ENCODE measurements around the gene ABHD17C.

The ABHD17C gene

DNA sequence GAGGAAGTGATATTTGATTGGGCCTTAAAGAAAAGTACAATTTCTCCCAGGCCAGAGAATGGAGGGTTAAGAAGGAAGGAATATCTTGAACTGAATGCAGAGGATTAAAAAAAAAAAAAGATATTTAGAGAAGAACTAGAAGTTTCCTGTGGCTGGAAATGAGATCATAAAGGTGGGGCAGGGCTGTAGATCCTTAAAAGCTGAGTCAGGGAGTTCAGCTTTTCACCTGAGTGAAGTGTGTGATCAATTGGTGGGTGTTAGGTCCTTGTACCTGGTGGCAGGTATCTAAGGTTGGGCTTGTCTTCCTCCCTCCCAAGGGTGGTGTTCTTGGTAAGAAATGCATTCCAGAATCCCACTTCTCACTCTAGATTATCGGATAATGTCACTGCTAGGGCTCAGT is 95.9 kb downstream of the ABHD17C start:
- Histone ChIP-seq H2BK5ac (ENCODE audit: low read depth, low read length, poor library complexity) (no peak overlapping the region), H3K9ac (ENCODE audit: low read length) (no peak overlapping the region), H3K4me1 (ENCODE audit: control insufficient read depth in 1 of 2, insufficient read depth in 2 of 2, low read length in 2 of 2) (peaks cover 3 to 5% of the 10 kb centered on the region in 2 experiments), H2BK12ac (ENCODE audit: low read length) (no peak overlapping the region), H3K27me3 (ENCODE audit: insufficient read depth, low read length) (no peaks in the 10 kb centered on the region), H2BK120ac (ENCODE audit: insufficient read depth, low read length, poor library complexity) (no peak overlapping the region), H3K4me2 (ENCODE audit: low read length) (no peak overlapping the region), H2AK5ac (ENCODE audit: low read length) (no peak overlapping the region), H3K18ac (ENCODE audit: low read length) (no peak overlapping the region), H3K9me3 (ENCODE audit: insufficient read depth, low read depth, low read length) (no peaks in the 10 kb centered on the region), H3K4ac (ENCODE audit: low read depth, low read length) (no peak overlapping the region), H3K79me2 (ENCODE audit: control insufficient read depth, insufficient read depth, low read length, poor library complexity) (no peaks in the 10 kb centered on the region), H4K8ac (ENCODE audit: low read depth, low read length) (no peak overlapping the region), H4K91ac (ENCODE audit: low read depth, low read length) (no peak overlapping the region), H3K14ac (ENCODE audit: low read length) (no peak overlapping the region), H4K12ac (ENCODE audit: low read depth, low read length) (no peak overlapping the region), H2AFZ (ENCODE audit: insufficient read depth, low read length, poor library complexity) (no peak overlapping the region), H3K23ac (ENCODE audit: low read length) (no peak overlapping the region), H3K4me3 (ENCODE audit: low read depth, low read length) (no peak overlapping the region), H3K36me3 (ENCODE audit: control insufficient read depth in 1 of 2, insufficient read depth in 2 of 2, low read length in 2 of 2) (peaks cover 0 to 3% of the 10 kb centered on the region in 2 experiments), H3K79me1 (ENCODE audit: low read length) (no peaks in the 10 kb centered on the region), H3K27ac (ENCODE audit: low read depth, low read length) (no peak overlapping the region)
- WGBS (ENCODE audit: extremely low coverage, insufficient coverage, insufficient read length): no CpG with 5 or more reads among the region's 1 CpG
- DNase-seq: no peak

DNA sequence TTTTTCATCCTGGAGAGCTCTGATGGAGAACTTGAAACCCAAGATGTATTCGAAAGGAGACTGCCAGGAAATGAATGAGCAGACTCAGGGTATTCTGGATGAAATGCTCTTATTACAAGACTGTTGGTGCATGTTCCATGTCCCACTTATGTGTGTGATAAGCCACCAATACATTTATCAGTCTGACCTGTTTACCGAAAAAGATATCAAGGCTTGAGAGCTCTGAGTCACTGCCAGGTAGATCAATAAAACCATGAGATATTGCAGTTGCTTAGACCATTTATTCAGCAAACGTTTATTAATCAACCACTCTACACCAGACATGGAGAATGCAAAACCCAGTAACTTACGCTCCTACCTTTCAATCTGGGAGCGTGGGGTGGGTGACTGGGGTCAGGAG is 101.3 kb downstream of the ABHD17C start:
- Histone ChIP-seq H3K27me3 (ENCODE audit: insufficient read depth, low read length) (no peaks in the 10 kb centered on the region), H2BK120ac (ENCODE audit: insufficient read depth, low read length, poor library complexity) (no peak overlapping the region), H4K12ac (ENCODE audit: low read depth, low read length) (no peak overlapping the region), H3K4ac (ENCODE audit: low read depth, low read length) (no peak overlapping the region), H3K4me3 (ENCODE audit: low read depth, low read length) (no peak overlapping the region), H2AK5ac (ENCODE audit: low read length) (no peak overlapping the region), H3K79me2 (ENCODE audit: control insufficient read depth, insufficient read depth, low read length, poor library complexity) (no peaks in the 10 kb centered on the region), H3K36me3 (ENCODE audit: control insufficient read depth in 1 of 2, insufficient read depth in 2 of 2, low read length in 2 of 2) (peaks cover 0 to 3% of the 10 kb centered on the region in 2 experiments), H3K9me3 (ENCODE audit: insufficient read depth, low read depth, low read length) (peaks cover 4% of the 10 kb centered on the region), H3K27ac (ENCODE audit: low read depth, low read length) (no peak overlapping the region), H2BK12ac (ENCODE audit: low read length) (no peak overlapping the region), H4K91ac (ENCODE audit: low read depth, low read length) (no peak overlapping the region), H3K4me2 (ENCODE audit: low read length) (no peak overlapping the region), H4K8ac (ENCODE audit: low read depth, low read length) (no peak overlapping the region), H3K9ac (ENCODE audit: low read length) (no peak overlapping the region), H3K18ac (ENCODE audit: low read length) (no peak overlapping the region), H2AFZ (ENCODE audit: insufficient read depth, low read length, poor library complexity) (no peak overlapping the region), H3K4me1 (ENCODE audit: control insufficient read depth in 1 of 2, insufficient read depth in 2 of 2, low read length in 2 of 2) (no peaks in the 10 kb centered on the region), H3K14ac (ENCODE audit: low read length) (no peak overlapping the region), H3K23ac (ENCODE audit: low read length) (no peak overlapping the region), H2BK5ac (ENCODE audit: low read depth, low read length, poor library complexity) (no peak overlapping the region), H3K79me1 (ENCODE audit: low read length) (no peaks in the 10 kb centered on the region)
- no CpG with 5 or more reads among the region's 5 CpGs for WGBS (ENCODE audit: extremely low coverage, insufficient coverage, insufficient read length)
- no peak for DNase-seq

DNA sequence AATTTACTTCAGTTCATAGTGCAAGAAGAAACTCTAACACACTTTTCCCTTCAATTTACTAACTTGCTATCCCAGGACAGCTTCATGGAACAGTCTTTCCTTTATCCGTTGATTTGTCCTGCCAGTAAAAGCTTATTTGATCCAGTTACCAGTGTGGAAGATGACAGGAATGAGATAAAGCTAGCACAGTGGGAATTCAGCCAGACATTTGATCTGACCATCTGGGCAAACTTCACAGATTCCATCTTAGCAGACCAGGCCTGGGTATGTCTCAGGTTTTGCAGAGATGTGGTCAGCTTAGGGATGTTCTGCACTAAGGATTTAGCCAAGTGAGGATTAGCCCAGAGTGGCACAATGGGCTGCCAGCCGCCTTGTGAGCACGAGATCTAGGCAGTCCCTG is 103.8 kb downstream of the ABHD17C start:
- Histone ChIP-seq H3K4ac (ENCODE audit: low read depth, low read length) (no peak overlapping the region), H4K91ac (ENCODE audit: low read depth, low read length) (no peak overlapping the region), H3K4me3 (ENCODE audit: low read depth, low read length) (no peak overlapping the region), H4K8ac (ENCODE audit: low read depth, low read length) (no peak overlapping the region), H2BK5ac (ENCODE audit: low read depth, low read length, poor library complexity) (no peak overlapping the region), H3K9me3 (ENCODE audit: insufficient read depth, low read depth, low read length) (peaks cover 4% of the 10 kb centered on the region), H3K79me2 (ENCODE audit: control insufficient read depth, insufficient read depth, low read length, poor library complexity) (no peaks in the 10 kb centered on the region), H3K4me2 (ENCODE audit: low read length) (no peak overlapping the region), H3K36me3 (ENCODE audit: control insufficient read depth in 1 of 2, insufficient read depth in 2 of 2, low read length in 2 of 2) (no peaks in the 10 kb centered on the region), H3K27me3 (ENCODE audit: insufficient read depth, low read length) (no peaks in the 10 kb centered on the region), H3K9ac (ENCODE audit: low read length) (no peak overlapping the region), H2BK12ac (ENCODE audit: low read length) (no peak overlapping the region), H3K79me1 (ENCODE audit: low read length) (no peaks in the 10 kb centered on the region), H2AFZ (ENCODE audit: insufficient read depth, low read length, poor library complexity) (no peak overlapping the region), H3K18ac (ENCODE audit: low read length) (no peak overlapping the region), H3K14ac (ENCODE audit: low read length) (no peak overlapping the region), H3K4me1 (ENCODE audit: control insufficient read depth in 1 of 2, insufficient read depth in 2 of 2, low read length in 2 of 2) (no peaks in the 10 kb centered on the region), H3K27ac (ENCODE audit: low read depth, low read length) (no peak overlapping the region), H2AK5ac (ENCODE audit: low read length) (no peak overlapping the region), H3K23ac (ENCODE audit: low read length) (no peak overlapping the region), H2BK120ac (ENCODE audit: insufficient read depth, low read length, poor library complexity) (no peak overlapping the region), H4K12ac (ENCODE audit: low read depth, low read length) (no peak overlapping the region)
- no CpG with 5 or more reads among the region's 3 CpGs for WGBS (ENCODE audit: extremely low coverage, insufficient coverage, insufficient read length)
- DNase-seq: no peak

DNA sequence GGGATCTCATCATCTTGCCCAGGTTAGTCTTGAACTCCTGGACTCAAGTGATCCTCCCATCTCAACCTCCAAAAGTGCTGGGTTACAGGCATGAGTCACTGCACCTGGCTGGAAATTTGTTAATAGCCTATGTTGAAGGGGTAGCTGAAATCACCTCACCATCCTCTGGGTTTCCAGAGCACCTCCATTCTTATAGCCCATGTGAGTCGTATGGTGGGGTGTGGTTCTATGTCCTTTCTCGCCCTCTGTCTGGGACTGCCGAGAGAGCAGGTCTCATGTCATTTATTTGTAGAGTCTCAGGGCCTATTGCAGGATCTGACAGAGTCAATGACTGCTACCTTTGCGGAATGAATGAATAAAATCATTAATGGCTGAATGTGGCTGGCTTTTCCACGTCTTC is 105.0 kb downstream of the ABHD17C start:
- peaks cover 4% of the 10 kb centered on the region for H3K9me3 ChIP-seq (ENCODE audit: insufficient read depth, low read depth, low read length)
- H3K4me2 ChIP-seq (ENCODE audit: low read length): no peak overlapping the region
- H2BK12ac ChIP-seq (ENCODE audit: low read length): no peak overlapping the region
- no peak overlapping the region for H2AFZ ChIP-seq (ENCODE audit: insufficient read depth, low read length, poor library complexity)
- no peaks in the 10 kb centered on the region for H3K27me3 ChIP-seq (ENCODE audit: insufficient read depth, low read length)
- H3K27ac ChIP-seq (ENCODE audit: low read depth, low read length): no peak overlapping the region
- H3K4me3 ChIP-seq (ENCODE audit: low read depth, low read length): no peak overlapping the region
- peaks cover 7 to 9% of the 10 kb centered on the region in 2 experiments for H3K4me1 ChIP-seq (ENCODE audit: control insufficient read depth in 1 of 2, insufficient read depth in 2 of 2, low read length in 2 of 2)
- no peak overlapping the region for H4K12ac ChIP-seq (ENCODE audit: low read depth, low read length)
- no peak overlapping the region for H2BK5ac ChIP-seq (ENCODE audit: low read depth, low read length, poor library complexity)
- DNase-seq: no peak
- H4K8ac ChIP-seq (ENCODE audit: low read depth, low read length): no peak overlapping the region
- no peak overlapping the region for H2AK5ac ChIP-seq (ENCODE audit: low read length)
- H3K9ac ChIP-seq (ENCODE audit: low read length): no peak overlapping the region
- no peak overlapping the region for H4K91ac ChIP-seq (ENCODE audit: low read depth, low read length)
- H2BK120ac ChIP-seq (ENCODE audit: insufficient read depth, low read length, poor library complexity): no peak overlapping the region
- no peaks in the 10 kb centered on the region for H3K36me3 ChIP-seq (ENCODE audit: control insufficient read depth in 1 of 2, insufficient read depth in 2 of 2, low read length in 2 of 2)
- no CpG with 5 or more reads among the region's 5 CpGs for WGBS (ENCODE audit: extremely low coverage, insufficient coverage, insufficient read length)
- no peak overlapping the region for H3K4ac ChIP-seq (ENCODE audit: low read depth, low read length)
- H3K23ac ChIP-seq (ENCODE audit: low read length): no peak overlapping the region
- H3K79me1 ChIP-seq (ENCODE audit: low read length): no peaks in the 10 kb centered on the region
- H3K18ac ChIP-seq (ENCODE audit: low read length): no peak overlapping the region
- H3K14ac ChIP-seq (ENCODE audit: low read length): no peak overlapping the region
- no peaks in the 10 kb centered on the region for H3K79me2 ChIP-seq (ENCODE audit: control insufficient read depth, insufficient read depth, low read length, poor library complexity)
